DOHH2 (cell line): ENCODE data around the gene TRPM3.

Experiments used
- CTCF ChIP-seq: fragments of 200-600 bp; sonication (generic); IDR thresholded peaks from one replicate; pipeline ENCODE4 v1.5.1; 2014; ENCODE audit warnings: antibody characterized with exemption, mild to moderate bottlenecking, low read depth, low read length; ENCODE audit not compliant: poor library complexity, severe bottlenecking
- EZH2phosphoT487 ChIP-seq: fragments of 200-600 bp; sonication (generic); IDR thresholded peaks from 2 replicates; pipeline ENCODE4 v1.6.1; 2017; ENCODE audit warnings: borderline replicate concordance, mild to moderate bottlenecking, antibody characterized with exemption, low read length, moderate library complexity, mixed read lengths

- TF ChIP-seq CTCF, result no peak
- no peak for TF ChIP-seq EZH2phosphoT487
Observed at GRCh38 chr9:70816316-70816715, 305.1 kb downstream of the TRPM3 start.
